Fibroblast of lung (primary cell): ENCODE measurements around the gene BTN2A1. TPM values are rescaled to one million over a fixed set of nuclear protein-coding genes. Genes with fewer than 3 reads are reported as not detected.

ENCODE experiments used
- DNase-seq, 2 donors: peaks; one replicate each; pipeline versions ENCODE4 v3.0.0 to v3.0.0-alpha.2; 2010; ENCODE audit warnings: low read depth in 2 of 2
- H2AFZ ChIP-seq: 2 replicates; pipeline ENCODE4 v1.5.1; 2012; ENCODE audit warnings: low read length, control low read depth, inconsistent platforms
- H3K27ac ChIP-seq: 2 replicates; pipeline ENCODE4 v1.5.1; 2011; ENCODE audit warnings: low read length, control low read depth; ENCODE audit not compliant: insufficient read depth
- H3K27me3 ChIP-seq: 2 replicates; pipeline ENCODE4 v1.5.1; 2011; ENCODE audit warnings: mild to moderate bottlenecking, low read length; ENCODE audit not compliant: control insufficient read depth, insufficient read depth
- H3K36me3 ChIP-seq: 2 replicates; pipeline ENCODE4 v1.5.1; 2011; ENCODE audit warnings: low read length; ENCODE audit not compliant: control insufficient read depth, insufficient read depth
- H3K4me1 ChIP-seq: 2 replicates; pipeline ENCODE4 v1.5.1; 2011; ENCODE audit warnings: low read length; ENCODE audit not compliant: control insufficient read depth, insufficient read depth; ENCODE audit errors: extremely low read depth
- H3K4me2 ChIP-seq: 2 replicates; pipeline ENCODE4 v1.5.1; 2011; ENCODE audit warnings: low read length, control low read depth; ENCODE audit not compliant: insufficient read depth; ENCODE audit errors: extremely low read depth
- H3K4me3 ChIP-seq, 4 experiments: fragments of 200-600 bp in 1 of 4; sonication (generic) in 1 of 4; replicated peaks in 1 of 4; 2 replicates each; pipeline ENCODE4 v1.5.1; 2011 to 2016; ENCODE audit warnings: low read length in 4 of 4, low read depth in 3 of 4, mild to moderate bottlenecking in 3 of 4, control low read depth in 2 of 4, inconsistent platforms in 1 of 4, mixed read lengths in 1 of 4; ENCODE audit not compliant: insufficient read depth in 1 of 4; ENCODE audit errors: control extremely low read depth in 1 of 4
- H3K79me2 ChIP-seq: 2 replicates; pipeline ENCODE4 v1.5.1; 2012; ENCODE audit warnings: mild to moderate bottlenecking, low read length, inconsistent platforms; ENCODE audit not compliant: control insufficient read depth, insufficient read depth
- H3K9ac ChIP-seq: 2 replicates; pipeline ENCODE4 v1.5.1; 2011; ENCODE audit warnings: mild to moderate bottlenecking, low read length, control low read depth; ENCODE audit not compliant: insufficient read depth
- H3K9me3 ChIP-seq: 2 replicates; pipeline ENCODE4 v1.5.1; 2012; ENCODE audit warnings: low read depth, low read length; ENCODE audit not compliant: control insufficient read depth, insufficient read depth
- H4K20me1 ChIP-seq: 2 replicates; pipeline ENCODE4 v1.5.1; 2011; ENCODE audit warnings: low read length; ENCODE audit not compliant: control insufficient read depth, insufficient read depth; ENCODE audit errors: extremely low read depth
- EZH2 ChIP-seq: IDR thresholded peaks from 2 replicates; pipeline ENCODE4 v1.5.1; 2012; ENCODE audit warnings: low read length, control low read depth, mild to moderate bottlenecking; ENCODE audit errors: missing control alignments
- polyA plus RNA-seq, 2 donors: library from polyadenylated mRNA; depleted of rRNA in 1 of 2; stranded (reverse) in 1 of 2; unstranded in 1 of 2; fragments of >200 nt; gene quantifications; 2 replicates each; pipeline ENCODE4 v1.2.1, GENCODE V29; 2011 to 2012; ENCODE audit warnings: missing spikeins in 1 of 2
- total RNA-seq: library from RNA; depleted of rRNA; stranded (reverse); fragments of >200 nt; gene quantifications from 2 replicates; pipeline ENCODE4 v1.2.1, GENCODE V29; 2014
- TF ChIP-seq, protein P1 (sequence below), 2 donors: IDR thresholded peaks in 1 of 2; conservative IDR thresholded peaks in 1 of 2; 1 replicate in 1 of 2; 2 replicates in 1 of 2; pipeline ENCODE4 v1.5.1; 2011 to 2012; ENCODE audit warnings: low read length in 2 of 2, control low read depth in 1 of 2, inconsistent platforms in 1 of 2, low read depth in 1 of 2, mild to moderate bottlenecking in 1 of 2

The BTN2A1 gene
- total and polyA plus RNA-seq, 2 donors (not counting 1 experiment from before 2014, with no cell fraction given), result 14.9 to 26.4 TPM

DNA sequence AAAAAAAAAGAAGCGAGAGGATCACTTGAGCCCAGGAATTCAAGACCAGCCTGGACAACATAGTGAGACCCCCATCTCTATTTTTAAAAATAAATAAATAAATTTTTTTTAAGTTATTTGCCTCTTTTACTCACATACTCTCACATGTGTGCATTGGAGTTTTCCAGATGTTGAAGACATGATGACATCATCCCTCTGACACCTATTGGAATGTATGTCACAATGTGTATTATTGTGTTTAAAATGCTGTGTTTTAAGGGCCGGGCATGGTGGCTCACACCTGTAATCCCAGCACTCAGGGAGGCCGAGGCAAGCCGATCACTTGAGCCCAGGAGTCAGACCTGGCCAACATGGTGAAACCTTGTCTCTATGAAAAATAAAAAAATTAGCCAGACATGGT is 24.6 kb downstream of the BTN2A1 start:
- Histone ChIP-seq H3K27ac (no peak overlapping the region), H3K4me1 (no peaks in the 10 kb centered on the region), H3K27me3 (no peaks in the 10 kb centered on the region), H2AFZ (no peak overlapping the region), H3K36me3 (no peaks in the 10 kb centered on the region), H3K79me2 (no peaks in the 10 kb centered on the region), H3K4me2 (no peak overlapping the region), H4K20me1 (no peaks in the 10 kb centered on the region), H3K9ac (no peak overlapping the region), H3K4me3 (no peak overlapping the region), H3K9me3 (no peaks in the 10 kb centered on the region)
- TF ChIP-seq EZH2, result no peak
- TF ChIP-seq, protein P1, sequence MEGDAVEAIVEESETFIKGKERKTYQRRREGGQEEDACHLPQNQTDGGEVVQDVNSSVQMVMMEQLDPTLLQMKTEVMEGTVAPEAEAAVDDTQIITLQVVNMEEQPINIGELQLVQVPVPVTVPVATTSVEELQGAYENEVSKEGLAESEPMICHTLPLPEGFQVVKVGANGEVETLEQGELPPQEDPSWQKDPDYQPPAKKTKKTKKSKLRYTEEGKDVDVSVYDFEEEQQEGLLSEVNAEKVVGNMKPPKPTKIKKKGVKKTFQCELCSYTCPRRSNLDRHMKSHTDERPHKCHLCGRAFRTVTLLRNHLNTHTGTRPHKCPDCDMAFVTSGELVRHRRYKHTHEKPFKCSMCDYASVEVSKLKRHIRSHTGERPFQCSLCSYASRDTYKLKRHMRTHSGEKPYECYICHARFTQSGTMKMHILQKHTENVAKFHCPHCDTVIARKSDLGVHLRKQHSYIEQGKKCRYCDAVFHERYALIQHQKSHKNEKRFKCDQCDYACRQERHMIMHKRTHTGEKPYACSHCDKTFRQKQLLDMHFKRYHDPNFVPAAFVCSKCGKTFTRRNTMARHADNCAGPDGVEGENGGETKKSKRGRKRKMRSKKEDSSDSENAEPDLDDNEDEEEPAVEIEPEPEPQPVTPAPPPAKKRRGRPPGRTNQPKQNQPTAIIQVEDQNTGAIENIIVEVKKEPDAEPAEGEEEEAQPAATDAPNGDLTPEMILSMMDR (conservative IDR thresholded peaks at IDR 0.05 in 1 of 2, IDR thresholded peaks at IDR 0.05 in 1 of 2; ENCODE audit: low read depth in 1 of 2, low read length in 2 of 2), result no peak
- DNase-seq, result no peak

DNA sequence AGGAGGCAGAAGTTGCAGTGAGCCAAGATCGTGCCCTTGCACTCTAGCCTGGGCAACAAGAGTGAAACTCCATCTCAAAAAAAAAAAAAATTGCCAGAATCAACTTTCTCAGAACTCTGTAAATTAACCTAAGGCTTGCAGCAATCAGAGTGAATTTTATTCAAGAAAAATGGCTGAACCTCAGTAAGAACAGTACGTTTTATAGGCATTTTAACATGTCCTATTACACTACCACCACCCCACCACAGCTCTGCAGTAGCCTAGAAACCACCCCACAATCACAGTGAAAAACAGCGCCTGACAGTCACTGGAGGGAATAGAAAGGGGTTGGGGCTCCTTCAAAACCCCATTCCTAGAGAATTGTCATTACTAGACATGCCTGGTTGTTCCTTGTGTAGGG is 26.0 kb downstream of the BTN2A1 start:
- H3K27ac ChIP-seq, result no peak overlapping the region
- H3K36me3 ChIP-seq, result no peaks in the 10 kb centered on the region
- H3K79me2 ChIP-seq, result no peaks in the 10 kb centered on the region
- no peaks in the 10 kb centered on the region for H3K9me3 ChIP-seq
- no peak overlapping the region for H3K4me3 ChIP-seq
- H3K4me1 ChIP-seq, result no peaks in the 10 kb centered on the region
- no peak overlapping the region for H3K9ac ChIP-seq
- no peak overlapping the region for H2AFZ ChIP-seq
- H3K4me2 ChIP-seq, result no peak overlapping the region
- TF ChIP-seq, protein P1 (conservative IDR thresholded peaks at IDR 0.05 in 1 of 2, IDR thresholded peaks at IDR 0.05 in 1 of 2; ENCODE audit: low read depth in 1 of 2, low read length in 2 of 2), result no peak
- H3K27me3 ChIP-seq, result no peaks in the 10 kb centered on the region
- no peaks in the 10 kb centered on the region for H4K20me1 ChIP-seq
- DNase-seq, result no peak

DNA sequence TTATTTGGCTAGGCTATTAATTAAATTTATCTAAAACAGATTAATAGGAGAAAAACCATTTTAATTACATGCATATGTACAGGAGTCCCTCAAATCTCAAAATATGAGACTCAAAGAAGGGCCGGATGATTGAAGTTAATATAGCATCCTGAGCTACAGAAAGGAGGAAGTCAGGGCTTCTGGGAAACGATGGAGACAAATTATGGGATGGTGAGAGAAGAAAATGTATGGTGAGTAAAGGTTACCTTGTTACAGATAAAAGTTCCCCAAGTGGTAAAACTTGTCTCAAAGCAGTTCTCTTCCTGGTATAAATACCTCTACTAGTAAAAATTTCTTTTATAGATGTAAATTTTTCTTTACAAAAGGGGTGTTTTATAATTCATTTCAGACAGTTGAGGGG is 26.4 kb downstream of the BTN2A1 start:
- Histone ChIP-seq H3K27me3 (no peaks in the 10 kb centered on the region), H3K9ac (no peak overlapping the region), H3K9me3 (no peaks in the 10 kb centered on the region), H3K79me2 (no peaks in the 10 kb centered on the region), H3K27ac (no peak overlapping the region), H2AFZ (no peak overlapping the region), H3K36me3 (no peaks in the 10 kb centered on the region), H3K4me2 (no peak overlapping the region), H3K4me1 (no peaks in the 10 kb centered on the region), H4K20me1 (no peaks in the 10 kb centered on the region), H3K4me3 (no peak overlapping the region)
- DNase-seq, result no peak
- no peak for TF ChIP-seq EZH2
- TF ChIP-seq, protein P1 (conservative IDR thresholded peaks at IDR 0.05 in 1 of 2, IDR thresholded peaks at IDR 0.05 in 1 of 2; ENCODE audit: low read depth in 1 of 2, low read length in 2 of 2), result no peak
